Astrocyte of the cerebellum (primary cell): ENCODE results near the gene WNT3.

Experiments used
- DNase-seq: peaks from one replicate; pipeline ENCODE4 v3.0.0-alpha.2; 2011; ENCODE audit warnings: low read depth
- H3K4me3 ChIP-seq: 2 replicates; pipeline ENCODE4 v1.5.1; 2011; ENCODE audit warnings: mild to moderate bottlenecking, low read depth, low read length, moderate library complexity
- CTCF ChIP-seq: IDR thresholded peaks from 2 replicates; pipeline ENCODE4 v1.5.1; 2012; ENCODE audit warnings: low read length, low read depth, moderate library complexity, mild to moderate bottlenecking; ENCODE audit errors: missing control alignments
- in situ Hi-C: cut with HindIII; loops from 2 replicates; pipeline ENCODE4 v1.10.0; 2017; ENCODE audit warnings: low sequenced_read_pairs

The WNT3 gene

GRCh38 chr17:46732754-46733398 is 85.6 kb downstream of the WNT3 start:
- in situ Hi-C loops: no loop called here
- TF ChIP-seq CTCF: no peak

GRCh38 chr17:46732160-46732559 is 86.3 kb downstream of the WNT3 start:
- in situ Hi-C loops: no loop called here
- no peak for TF ChIP-seq CTCF
- H3K4me3 ChIP-seq: no peak overlapping the region
- DNase-seq: no peak

More at GRCh38 chr17:46732754-46733398, 85.6 kb downstream of the WNT3 start:
- DNase-seq: no peak
- no peak overlapping the region for H3K4me3 ChIP-seq

- in situ Hi-C loops: no loop called here
- TF ChIP-seq CTCF: no peak
- DNase-seq: no peak
- H3K4me3 ChIP-seq: no peak overlapping the region
Measured at GRCh38 chr17:46730679-46731078, 87.8 kb downstream of the WNT3 start.

- TF ChIP-seq CTCF: no peak
- DNase-seq: no peak
- no peak overlapping the region for H3K4me3 ChIP-seq
- in situ Hi-C loops: no loop called here
Measured at GRCh38 chr17:46730026-46730425, 88.5 kb downstream of the WNT3 start.

GRCh38 chr17:46727572-46728348 is 90.7 kb downstream of the WNT3 start:
- peak; percentile 52 for DNase-seq
- TF ChIP-seq CTCF: no peak
- no peak overlapping the region for H3K4me3 ChIP-seq
- in situ Hi-C loops: no loop called here

GRCh38 chr17:46726206-46726605 is 92.3 kb downstream of the WNT3 start:
- no peak overlapping the region for H3K4me3 ChIP-seq
- no peak for DNase-seq
- in situ Hi-C loops: no loop called here
- no peak for TF ChIP-seq CTCF
